COLO668 (cell line): ENCODE results near the gene WARS2.

Experiments
- DNase-seq: peaks from one replicate; lab custom pipeline; 2025; ENCODE audit not compliant: unreplicated experiment; lab: John Stamatoyannopoulos, UW

WARS2 gene

GRCh38 chr1:118985640-118986554 lies 154.6 kb downstream of the WARS2 start:
- DNase-seq = no peak

DNA sequence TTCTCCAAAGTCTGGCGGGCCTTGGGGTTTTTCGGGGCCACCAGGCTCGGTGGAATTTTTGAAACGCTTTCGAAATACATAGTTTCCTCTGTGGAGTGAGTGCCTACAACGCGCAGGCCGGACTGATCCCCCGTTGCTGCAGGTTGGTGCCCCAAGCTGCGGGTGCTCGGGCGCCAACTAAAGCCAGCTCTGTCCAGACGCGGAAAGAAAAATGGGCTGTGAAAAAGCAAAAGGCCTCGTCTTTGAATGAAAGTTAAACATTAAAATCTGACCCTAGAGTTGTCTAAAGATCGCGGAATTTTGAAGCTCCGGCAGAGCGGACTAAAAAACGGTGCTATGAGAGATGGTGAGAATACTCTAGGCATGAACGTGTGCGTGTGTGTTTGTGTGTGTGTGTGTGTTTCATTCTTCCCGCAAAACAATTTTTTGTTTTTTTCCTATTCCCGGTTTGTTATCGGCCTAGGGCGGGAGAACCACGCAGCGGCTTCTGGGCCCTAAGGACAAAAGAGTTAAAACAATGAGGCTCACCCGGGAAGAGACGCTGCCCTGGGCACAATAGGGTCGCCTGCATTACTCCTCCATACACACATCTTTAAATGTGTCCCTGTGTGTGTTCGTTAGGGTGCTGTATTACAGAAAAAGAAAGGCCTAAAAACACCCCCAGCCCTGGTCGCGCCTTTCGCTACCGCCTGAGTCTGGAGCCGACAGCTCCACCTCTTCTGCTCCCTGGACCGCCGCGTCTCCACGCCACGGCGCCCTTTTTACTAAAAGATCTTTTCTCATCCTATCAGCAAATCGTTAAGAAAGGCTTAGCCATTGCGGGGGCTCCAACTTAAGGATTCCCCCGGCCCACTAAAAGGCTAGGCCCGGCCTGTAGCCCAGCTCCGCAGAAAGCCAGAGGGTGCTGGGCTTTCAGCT lies 155.5 kb downstream of the WARS2 start:
- no peak for DNase-seq

- no peak for DNase-seq
Measured at GRCh38 chr1:118984086-118984721, 156.2 kb downstream of the WARS2 start.

DNA sequence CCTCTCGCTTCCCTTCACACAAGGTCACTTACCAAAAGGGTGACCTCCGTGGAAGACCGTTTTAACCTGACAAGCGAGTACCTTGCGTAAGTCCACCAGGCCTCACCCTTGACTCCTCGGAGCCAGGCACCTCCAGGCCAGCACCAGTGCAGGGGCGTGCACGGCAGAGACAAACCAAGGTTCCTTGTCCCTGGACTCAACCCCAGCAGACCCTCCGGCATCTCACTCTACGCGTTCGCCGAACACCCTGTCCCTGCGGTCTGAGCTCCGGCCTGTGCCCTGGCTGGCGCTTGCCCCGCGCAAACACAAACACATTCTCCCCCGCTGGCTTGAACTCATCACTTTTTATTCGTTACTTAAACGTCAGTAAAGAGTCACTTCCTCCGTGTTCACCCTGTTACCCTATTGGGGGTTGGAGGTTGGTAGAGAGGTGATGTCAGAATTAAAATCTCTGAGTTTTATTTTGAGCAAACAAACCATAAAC lies 156.9 kb downstream of the WARS2 start:
- no peak for DNase-seq

DNA sequence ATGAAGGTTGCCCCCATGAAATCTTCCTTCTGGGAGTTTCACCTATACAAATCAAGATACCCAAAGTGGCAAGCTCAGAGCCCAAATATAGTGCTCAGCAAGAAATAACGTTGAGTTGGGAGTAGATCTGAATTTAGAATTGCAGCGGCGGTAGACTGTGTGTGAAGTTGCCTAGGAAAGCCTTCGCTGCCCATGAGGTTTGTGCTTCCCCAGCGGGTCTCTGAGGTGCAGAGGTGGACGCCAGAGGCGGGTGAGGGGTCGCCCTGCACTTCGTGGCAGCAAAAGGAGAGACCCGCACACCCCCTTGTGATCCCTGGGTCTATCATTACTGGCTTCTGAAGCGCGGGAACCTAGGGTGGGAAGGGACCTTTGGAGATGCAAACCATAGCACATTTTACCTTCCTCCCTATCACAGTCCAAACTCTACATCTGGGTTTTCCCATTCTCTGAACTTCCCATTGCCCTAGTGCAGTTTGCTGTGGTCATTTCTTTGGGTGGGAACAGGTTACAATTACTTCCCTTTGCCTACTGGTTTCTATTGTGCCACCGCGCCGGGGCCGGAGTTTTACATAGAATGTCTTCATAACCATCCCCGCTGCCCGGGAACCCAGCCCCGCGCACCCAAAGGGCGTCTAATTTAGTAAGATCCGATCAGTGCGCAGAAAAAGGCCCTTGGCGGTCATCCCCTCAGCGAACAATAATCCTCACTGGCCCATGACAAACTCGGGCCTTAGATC lies 157.5 kb downstream of the WARS2 start:
- DNase-seq = no peak

DNA sequence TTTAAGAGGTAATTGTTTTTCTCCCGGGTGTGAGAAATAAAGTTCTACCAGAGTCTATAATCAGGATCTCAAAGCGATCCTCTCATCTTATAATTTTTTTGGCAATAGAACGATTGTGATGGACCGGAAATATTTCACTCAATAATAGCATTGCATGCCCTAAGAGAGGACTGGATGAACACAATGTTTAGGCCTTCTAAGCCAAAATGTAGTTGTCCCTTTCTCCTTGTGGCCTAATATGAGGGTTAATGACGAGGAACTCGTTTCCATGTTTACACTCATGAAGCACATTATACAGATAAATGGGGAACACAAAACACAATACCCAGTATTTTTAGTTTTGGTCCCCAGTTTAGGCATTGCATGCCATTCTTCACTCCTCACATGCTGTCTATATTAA lies 158.2 kb downstream of the WARS2 start:
- DNase-seq = no peak

GRCh38 chr1:118981436-118981835 lies 159.0 kb downstream of the WARS2 start:
- DNase-seq = no peak
